Ovary (tissue), 10 donors: ENCODE results near the gene MIDN. TPM values are rescaled to one million over a fixed set of nuclear protein-coding genes. Genes with fewer than 3 reads are reported as not detected.
"Not testable (repeated sequence)": the region's sequence is repeated elsewhere in the genome, so short reads cannot be mapped to it uniquely, and the experiment has no call there.

Experiments
- DNase-seq, 5 donors: peaks; one replicate each; pipeline ENCODE4 v3.0.0-alpha.2; 2019 to 2020
- H3K27ac ChIP-seq, 2 donors: fragments of 200-600 bp; one replicate each; pipeline versions ENCODE4 v1.5.1 to v1.8.0; 2019 to 2022
- H3K27me3 ChIP-seq: fragments of 200-600 bp; one replicate; pipeline ENCODE4 v1.8.0; 2022
- H3K36me3 ChIP-seq: fragments of 200-600 bp; sonication (generic); one replicate; pipeline ENCODE4 v1.5.1; 2019
- H3K4me1 ChIP-seq: one replicate; pipeline ENCODE4 v1.8.1; 2013; ENCODE audit warnings: mild to moderate bottlenecking, moderate library complexity; ENCODE audit not compliant: insufficient read depth
- H3K4me3 ChIP-seq: fragments of 200-600 bp; sonication (generic); one replicate; pipeline ENCODE4 v1.5.1; 2017
- H3K9me3 ChIP-seq, 2 donors: fragments of 200-600 bp in 1 of 2; sonication (generic) in 1 of 2; one replicate each; pipeline versions ENCODE4 v1.5.1 to v1.8.1; 2013 to 2019; ENCODE audit warnings: mild to moderate bottlenecking in 1 of 2, moderate library complexity in 1 of 2
- CTCF ChIP-seq, 3 donors: fragments of 450-650 bp in 2 of 3; fragments of 200-600 bp in 1 of 3; IDR thresholded peaks; one replicate each; pipeline versions ENCODE4 v1.5.1 to v1.8.0; 2016 to 2022; ENCODE audit warnings: antibody characterized with exemption in 3 of 3, mild to moderate bottlenecking in 1 of 3
- EP300 ChIP-seq: sonication (generic); formaldehyde crosslinking; IDR thresholded peaks from one replicate; pipeline ENCODE4 v1.6.1; 2017; ENCODE audit warnings: antibody characterized with exemption
- POLR2A ChIP-seq: fragments of 450-650 bp; IDR thresholded peaks from one replicate; pipeline ENCODE4 v1.6.1; 2017; ENCODE audit warnings: antibody characterized with exemption, mild to moderate bottlenecking, moderate library complexity
- WGBS, 3 donors: extraction: QIAGEN DNeasy Blood & Tissue Kit in 1 of 3; methylation state at CpG; one replicate each; pipeline versions ENCODE4 v1.1.5 to v1.1.7; 2013 to 2017; 5-methylcytosine and 5-hydroxymethylcytosine counted together
- intact Hi-C, 4 donors: fragments of 100-400 bp; cut with DNase I; formaldehyde crosslinking; loops; one replicate each; pipeline versions ENCODE4 v1.11.0 to v1.15.1; 2022 to 2023
- long read RNA-seq, 3 donors: library from polyadenylated mRNA in 2 of 3; unstranded in 2 of 3; transcript quantifications; one replicate each; pipeline ENCODE4 v2.0.0 and lab custom pipeline, GENCODE V29; 2021 to 2026
- polyA plus RNA-seq, 2 donors: library from polyadenylated mRNA; stranded (reverse); fragments of 200-250 nt in 1 of 2; fragments of 350-450 nt in 1 of 2; fragmentation: Illumina TruSeq in 1 of 2; extraction: RNeasy Lipid Tissue Mini Kit (QIAGEN cat#74804) in 1 of 2; gene quantifications; one replicate each; pipeline ENCODE4 v1.2.3, GENCODE V29; 2013 to 2014
- total RNA-seq, 7 donors: library from RNA; depleted of rRNA in 2 of 7; stranded (reverse); fragments of >200 nt in 2 of 7; fragmentation: NEBNext Ultra II Directional in 3 of 7; extraction: Animal tissue kit (Norgen Biotek cat#: 25700) in 3 of 7; gene quantifications; one replicate each; pipeline versions ENCODE4 v1.1.0 to v1.2.4, GENCODE V29; 2016 to 2023
- donor health status: DM: no; HTN: no; CAD: no; lungs with moderate emphysema.
- donor health status: DM: no; HTN: no; CAD: no.
- donor health status: Bipolar disorder and iron deficiency.
- donor health status: DM: yes; HTN: yes; CAD: no.
- donor health status: DM: no; HTN: no; CAD: no.
- donor health status: DM: yes; HTN: yes; CAD: no.

Gene MIDN
- total RNA-seq = 100 to 1,000 TPM in 5 of 7 donors, 10 to 100 TPM in 2; 44.9 to 261 (median 107) TPM
- 10 to 100 TPM; 10.1 to 26.7 TPM for polyA plus RNA-seq
- long read RNA-seq, donor 1, partial matches to known transcripts = 2 of 5 reads
- long read RNA-seq, donor 1, other reads (novel, unspliced or antisense) = 3 of 5 reads
- long read RNA-seq, donor 2, transcript MIDN-206 (7 exons, 3,243 nt) = major isoform, 6 of 9 reads
- long read RNA-seq, donor 2, partial matches to known transcripts = 0 of 9 reads
- long read RNA-seq, donor 2, other reads (novel, unspliced or antisense) = 0 of 9 reads
- long read RNA-seq, donor 3, partial matches to known transcripts = 11 of 14 reads
- long read RNA-seq, donor 3, other reads (novel, unspliced or antisense) = 1 of 14 reads

GRCh38 chr19:1248139-1248785, at the start of gene MIDN:
MIDN (plus strand) TSS chr19:1248583; CDS start chr19:1250297, 1,714 bp downstream.
- intact Hi-C loops = loop anchor here in 1 of 4 donors (10.0 kb wide), 2 partner anchors 223 to 797 kb away; partner anchors contain the start of genes CNN2, RNU6-2 and TMEM259
- WGBS, 3 donors = 3 to 4% (median 3%) methylated on average over 35 to 60 of the region's 60 CpGs
- DNase-seq = peak; percentile 88 to 92 (median 90)
- Histone ChIP-seq H3K9me3 (no peaks in the 10 kb centered on the region), H3K27me3 (no peaks in the 10 kb centered on the region), H3K36me3 (no peaks in the 10 kb centered on the region), H3K4me3 (peak within 1 kb of the TSS; percentile 77), H3K4me1 (peaks cover 23% of the 10 kb centered on the region), H3K27ac (peak within 1 kb of the TSS; percentile 99)
- TF ChIP-seq EP300 = peak; percentile 40
- peak; percentile 88 for TF ChIP-seq POLR2A
- TF ChIP-seq CTCF (IDR thresholded peaks at IDR 0.05) = peak in 1 of 3 donors; percentile 53

GRCh38 chr19:1199531-1199930, 48.9 kb upstream of the MIDN start:
- Histone ChIP-seq H3K36me3 (no peaks in the 10 kb centered on the region), H3K9me3 (no peaks in the 10 kb centered on the region), H3K27me3 (no peaks in the 10 kb centered on the region), H3K4me3 (no peak overlapping the region), H3K4me1 (no peaks in the 10 kb centered on the region), H3K27ac (no peak overlapping the region)
- WGBS, 3 donors = 85 to 90% (median 90%) methylated on average over 10 of the region's 10 CpGs
- TF ChIP-seq EP300 (no peak), CTCF (IDR thresholded peaks at IDR 0.05) (no peak), POLR2A (no peak)
- intact Hi-C loops = no loop called here
- peak in 1 of 5 donors; percentile 37 for DNase-seq

- H3K4me1 ChIP-seq, intact Hi-C loops, H3K4me3 ChIP-seq, H3K27ac ChIP-seq, DNase-seq, H3K27me3 ChIP-seq, H3K36me3 ChIP-seq, H3K9me3 ChIP-seq: not testable (repeated sequence)
- WGBS, 3 donors = 86 to 91% (median 89%) methylated on average over 4 of the region's 4 CpGs
Observed at GRCh38 chr19:1200614-1201013, 47.8 kb upstream of the MIDN start.

- 3 to 5% (median 4%) methylated on average over 74 to 113 of the region's 114 CpGs for WGBS, 3 donors
- H3K4me1 ChIP-seq = peaks cover 20% of the 10 kb centered on the region
- intact Hi-C loops = no loop called here
Observed at GRCh38 chr19:1205114-1206099, 43.0 kb upstream of the MIDN start, which contains the start of gene STK11. STK11 (plus strand) TSS chr19:1205778; CDS start chr19:1206914, 1,136 bp downstream.

More at GRCh38 chr19:1205114-1206099, 43.0 kb upstream of the MIDN start, which contains the start of gene STK11:
- Histone ChIP-seq H3K36me3 (no peaks in the 10 kb centered on the region), H3K27me3 (no peaks in the 10 kb centered on the region), H3K27ac (peak within 1 kb of the TSS; percentile 80 to 84), H3K4me3 (peak within 1 kb of the TSS; percentile 65), H3K9me3 (no peaks in the 10 kb centered on the region)
- no peak for TF ChIP-seq CTCF (IDR thresholded peaks at IDR 0.05)
- TF ChIP-seq POLR2A = peak; percentile 68
- no peak for TF ChIP-seq EP300
- peak; percentile 99 to 100 (median 99) for DNase-seq
